BLaER1 treated with 17β-estradiol and CSF1 and Interleukin-3, amounts not matched to agents 10 nM and 100 nM (cell line): ENCODE results near the gene FLNA.

Source experiments
- H3K27ac ChIP-seq, 11 experiments: shearing (Covaris generic); formaldehyde crosslinking; 2 replicates each; pipeline ENCODE4 v1.8.1; 2022
- H3K27me3 ChIP-seq, 11 experiments: shearing (Covaris generic); formaldehyde crosslinking; 2 replicates each; pipeline ENCODE4 v1.8.1; 2022
- H3K36me3 ChIP-seq, 11 experiments: shearing (Covaris generic); formaldehyde crosslinking; 2 replicates each; pipeline ENCODE4 v1.8.1; 2022
- H3K4me1 ChIP-seq, 10 experiments: shearing (Covaris generic); formaldehyde crosslinking; 2 replicates each; pipeline ENCODE4 v1.8.1; 2022
- H3K4me2 ChIP-seq, 11 experiments: shearing (Covaris generic); formaldehyde crosslinking; 2 replicates each; pipeline ENCODE4 v1.8.1; 2022
- H3K4me3 ChIP-seq, 10 experiments: shearing (Covaris generic); formaldehyde crosslinking; 2 replicates each; pipeline ENCODE4 v1.8.1; 2022
- H3K9ac ChIP-seq, 11 experiments: shearing (Covaris generic); formaldehyde crosslinking; 2 replicates each; pipeline ENCODE4 v1.8.1; 2022
- H3K9me3 ChIP-seq, 11 experiments: shearing (Covaris generic); formaldehyde crosslinking; replicated peaks in 1 of 11; 2 replicates each; pipeline ENCODE4 v1.8.1; 2022
- H4K20me1 ChIP-seq, 11 experiments: shearing (Covaris generic); formaldehyde crosslinking; 2 replicates each; pipeline ENCODE4 v1.8.1; 2022
- Cebpa-rat ChIP-seq, 11 experiments: shearing (Covaris generic); IDR thresholded peaks; 2 replicates each; pipeline ENCODE4 v1.8.1; 2022

FLNA gene

DNA sequence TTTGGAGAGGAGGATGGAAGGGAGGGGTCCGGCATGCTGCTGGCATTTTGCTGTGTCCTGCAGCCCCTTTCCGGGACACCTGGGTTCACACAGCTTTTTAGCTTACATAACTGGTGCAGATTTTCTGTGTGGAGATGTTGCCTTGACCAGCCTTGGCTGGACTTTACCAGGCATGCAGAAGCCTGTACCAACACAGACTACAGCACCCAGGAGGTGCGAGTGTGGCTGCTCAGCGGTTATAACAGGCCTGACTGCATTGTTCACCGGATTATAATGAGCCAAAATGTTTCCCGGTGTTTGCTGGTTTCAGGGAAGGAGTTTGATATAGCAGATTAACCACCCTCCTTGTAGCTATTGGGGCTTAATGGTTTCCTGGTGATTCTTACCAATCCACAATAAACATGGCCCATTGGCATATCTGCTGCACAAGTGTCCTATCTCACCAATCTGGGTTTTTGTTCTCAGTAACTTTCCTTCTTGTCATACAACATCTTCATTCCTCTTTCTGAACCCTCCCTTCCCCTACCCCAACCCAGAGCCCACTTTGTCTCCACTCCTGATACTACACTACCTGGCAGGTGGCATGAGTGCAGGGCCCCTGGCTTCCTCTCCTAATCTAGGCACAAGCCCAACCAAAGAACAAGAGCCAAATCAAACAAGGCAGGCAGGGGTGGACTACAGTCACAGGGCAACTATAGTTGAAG lies 27.6 kb upstream of the FLNA start:
- Histone ChIP-seq H3K27me3 (peaks cover 0 to 46% (median 17%) of the 10 kb centered on the region in 11 experiments; a peak in 17 of 22 replicates), H3K4me1 (peaks cover 0 to 14% (median 7%) of the 10 kb centered on the region in 10 experiments; a peak in 11 of 20 replicates), H3K4me3 (no peak overlapping the region), H3K36me3 (peaks cover 22 to 34% (median 24%) of the 10 kb centered on the region in 11 experiments), H3K27ac (no peak overlapping the region; a peak in 1 of 22 replicates), H3K4me2 (no peak overlapping the region), H3K9ac (no peak overlapping the region), H3K9me3 (peaks cover 16 to 30% (median 25%) of the 10 kb centered on the region in 11 experiments; a peak in 21 of 22 replicates), H4K20me1 (peaks cover 36 to 64% (median 46%) of the 10 kb centered on the region in 11 experiments; a peak in 21 of 22 replicates)
- no peak for TF ChIP-seq Cebpa-rat (IDR thresholded peaks at IDR 0.05)

DNA sequence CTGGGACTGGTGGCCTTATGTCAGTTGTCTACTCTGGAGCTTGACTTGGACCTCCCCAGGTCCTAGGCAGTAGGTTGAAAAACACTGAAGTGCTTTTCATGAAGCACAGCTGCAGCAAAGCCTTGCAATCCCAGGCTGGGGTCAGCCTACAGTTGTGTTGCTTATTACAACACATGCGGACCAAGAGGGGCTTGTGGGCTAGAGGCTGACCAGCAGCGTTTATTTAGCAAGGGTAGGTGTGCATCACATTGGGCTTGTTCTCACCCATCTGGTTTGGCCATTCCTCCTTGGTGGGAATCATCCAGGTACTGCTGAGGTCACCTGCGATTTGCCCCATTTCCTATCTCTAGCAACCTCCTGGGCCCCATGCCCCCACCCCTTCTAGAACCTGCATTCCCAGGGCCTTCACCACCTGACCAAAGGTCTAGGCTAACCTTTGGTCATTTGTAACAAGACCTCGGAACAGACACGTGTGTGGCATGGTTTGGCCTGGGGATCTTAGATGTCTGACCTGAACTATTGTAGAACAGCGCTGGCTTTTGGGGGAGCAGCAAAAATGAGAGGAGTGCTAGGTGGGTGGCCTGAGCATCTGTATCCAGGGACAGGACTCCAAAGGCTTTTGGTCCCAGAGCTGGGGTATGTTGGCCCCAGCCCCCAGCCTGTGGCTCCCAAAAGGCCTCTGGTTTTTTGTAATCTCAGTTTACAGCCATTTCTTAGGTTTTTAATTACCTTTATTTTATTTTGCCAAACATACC lies 26.8 kb upstream of the FLNA start:
- no peak for TF ChIP-seq Cebpa-rat (IDR thresholded peaks at IDR 0.05)
- H3K4me3 ChIP-seq = peak overlapping the region in 4 of 10 experiments; percentile 78 to 86 (median 82); a peak in 5 of 20 replicates
- H4K20me1 ChIP-seq = peaks cover 36 to 64% (median 46%) of the 10 kb centered on the region in 11 experiments; a peak in 21 of 22 replicates
- peak overlapping the region in 10 of 11 experiments; percentile 13 to 92 (median 85); a peak in 13 of 22 replicates for H3K4me2 ChIP-seq
- peaks cover 0 to 19% (median 9%) of the 10 kb centered on the region in 10 experiments; a peak in 13 of 20 replicates for H3K4me1 ChIP-seq
- peak overlapping the region in 6 of 11 experiments; percentile 95 to 100 (median 97); a peak in 10 of 22 replicates for H3K9ac ChIP-seq
- H3K27ac ChIP-seq = peak overlapping the region in 3 of 11 experiments; percentile 6 to 99 (median 98); a peak in 3 of 22 replicates
- H3K27me3 ChIP-seq = peaks cover 0 to 46% (median 17%) of the 10 kb centered on the region in 11 experiments; a peak in 17 of 22 replicates
- H3K9me3 ChIP-seq = peaks cover 16 to 36% (median 28%) of the 10 kb centered on the region in 11 experiments; a peak in 21 of 22 replicates
- H3K36me3 ChIP-seq = peaks cover 22 to 34% (median 24%) of the 10 kb centered on the region in 11 experiments

DNA sequence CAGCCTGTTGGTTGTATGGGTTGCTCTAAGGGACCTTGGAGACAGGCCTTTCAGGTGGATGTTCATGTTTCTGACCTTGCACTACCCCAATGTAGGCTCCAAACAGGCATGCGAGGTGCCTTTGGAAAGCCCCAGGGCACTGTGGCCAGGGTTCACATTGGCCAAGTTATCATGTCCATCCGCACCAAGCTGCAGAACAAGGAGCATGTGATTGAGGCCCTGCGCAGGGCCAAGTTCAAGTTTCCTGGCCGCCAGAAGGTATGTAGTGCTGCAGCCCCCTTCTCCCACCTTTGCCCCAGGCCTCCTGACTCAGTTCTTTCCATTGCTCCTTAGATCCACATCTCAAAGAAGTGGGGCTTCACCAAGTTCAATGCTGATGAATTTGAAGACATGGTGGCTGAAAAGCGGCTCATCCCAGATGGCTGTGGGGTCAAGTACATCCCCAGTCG lies 26.0 kb upstream of the FLNA start:
- H3K4me1 ChIP-seq = peaks cover 0 to 20% (median 11%) of the 10 kb centered on the region in 10 experiments; a peak in 13 of 20 replicates
- peak overlapping the region; percentile 94 to 100 (median 96); a peak in 21 of 22 replicates for H3K9ac ChIP-seq
- peak overlapping the region; percentile 74 to 92 (median 86) for H3K4me2 ChIP-seq
- H3K4me3 ChIP-seq = peak overlapping the region; percentile 54 to 86 (median 79); a peak in 19 of 20 replicates
- peaks cover 0 to 46% (median 17%) of the 10 kb centered on the region in 11 experiments; a peak in 17 of 22 replicates for H3K27me3 ChIP-seq
- peaks cover 16 to 41% (median 28%) of the 10 kb centered on the region in 11 experiments; a peak in 21 of 22 replicates for H3K9me3 ChIP-seq
- H3K27ac ChIP-seq = peak overlapping the region in 9 of 11 experiments; percentile 96 to 99 (median 98); a peak in 13 of 22 replicates
- H3K36me3 ChIP-seq = peaks cover 22 to 34% (median 24%) of the 10 kb centered on the region in 11 experiments
- H4K20me1 ChIP-seq = peaks cover 36 to 63% (median 46%) of the 10 kb centered on the region in 11 experiments; a peak in 21 of 22 replicates

- Histone ChIP-seq H3K27ac (peak overlapping the region in 10 of 11 experiments; percentile 94 to 99 (median 98); a peak in 20 of 22 replicates), H3K4me1 (peaks cover 0 to 20% (median 9%) of the 10 kb centered on the region in 10 experiments; a peak in 13 of 20 replicates), H3K9me3 (peaks cover 16 to 41% (median 28%) of the 10 kb centered on the region in 11 experiments; a peak in 21 of 22 replicates), H4K20me1 (peaks cover 36 to 57% (median 46%) of the 10 kb centered on the region in 11 experiments; a peak in 21 of 22 replicates), H3K27me3 (peaks cover 0 to 40% (median 17%) of the 10 kb centered on the region in 11 experiments; a peak in 17 of 22 replicates), H3K36me3 (peaks cover 22 to 27% (median 24%) of the 10 kb centered on the region in 11 experiments), H3K4me3 (peak overlapping the region; percentile 54 to 86 (median 79)), H3K9ac (peak overlapping the region; percentile 94 to 100 (median 96)), H3K4me2 (peak overlapping the region; percentile 74 to 92 (median 86))
- no peak for TF ChIP-seq Cebpa-rat (IDR thresholded peaks at IDR 0.05)
Observed at GRCh38 chrX:154399527-154400368, 25.3 kb upstream of the FLNA start.

- peaks cover 0 to 20% (median 9%) of the 10 kb centered on the region in 10 experiments; a peak in 13 of 20 replicates for H3K4me1 ChIP-seq
- peak overlapping the region; percentile 88 to 99 (median 98) for H3K27ac ChIP-seq
- H3K4me2 ChIP-seq = peak overlapping the region; percentile 74 to 92 (median 86)
- no peak for TF ChIP-seq Cebpa-rat (IDR thresholded peaks at IDR 0.05)
- H3K9ac ChIP-seq = peak overlapping the region; percentile 94 to 100 (median 96)
- H3K9me3 ChIP-seq = peaks cover 16 to 39% (median 28%) of the 10 kb centered on the region in 11 experiments; a peak in 21 of 22 replicates
- H3K4me3 ChIP-seq = peak overlapping the region; percentile 54 to 86 (median 79)
- H3K36me3 ChIP-seq = peaks cover 22 to 26% (median 24%) of the 10 kb centered on the region in 11 experiments
- H3K27me3 ChIP-seq = peaks cover 0 to 39% (median 17%) of the 10 kb centered on the region in 11 experiments; a peak in 17 of 22 replicates
- peaks cover 36 to 50% (median 45%) of the 10 kb centered on the region in 11 experiments; a peak in 21 of 22 replicates for H4K20me1 ChIP-seq
Observed at GRCh38 chrX:154398668-154399526, 24.5 kb upstream of the FLNA start.

- H4K20me1 ChIP-seq = peaks cover 36 to 44% (median 42%) of the 10 kb centered on the region in 11 experiments; a peak in 21 of 22 replicates
- peak within 1 kb of the TSS; percentile 94 to 99 (median 98) for H3K27ac ChIP-seq
- H3K27me3 ChIP-seq = peaks cover 0 to 39% (median 15%) of the 10 kb centered on the region in 11 experiments; a peak in 16 of 22 replicates
- TF ChIP-seq Cebpa-rat (IDR thresholded peaks at IDR 0.05) = no peak
- peak within 1 kb of the TSS; percentile 54 to 86 (median 79) for H3K4me3 ChIP-seq
- H3K4me2 ChIP-seq = peak within 1 kb of the TSS; percentile 80 to 92 (median 86)
- peaks cover 16 to 38% (median 28%) of the 10 kb centered on the region in 11 experiments; a peak in 21 of 22 replicates for H3K9me3 ChIP-seq
- H3K9ac ChIP-seq = peak within 1 kb of the TSS; percentile 94 to 100 (median 96)
- peaks cover 22 to 26% (median 24%) of the 10 kb centered on the region in 11 experiments for H3K36me3 ChIP-seq
- peaks cover 0 to 20% (median 9%) of the 10 kb centered on the region in 10 experiments; a peak in 13 of 20 replicates for H3K4me1 ChIP-seq
Observed at GRCh38 chrX:154397888-154398667, 23.6 kb upstream of the FLNA start, which contains the start of gene RPL10. RPL10 (plus strand) TSS chrX:154398377; CDS start chrX:154398520, 143 bp downstream.
